Measurements from ENCODE around the gene CEP95.

GRCh38 chr17:64460955-64461354 is 45.8 kb upstream of the CEP95 start:
- TF ChIP-seq CTCF (IDR thresholded peaks at IDR 0.05; ENCODE audit: low read depth, low read length), result no peak
- TF ChIP-seq EZH2phosphoT487 (IDR thresholded peaks at IDR 0.05; ENCODE audit: low read depth), result no peak
